GM18499 (cell line): ENCODE measurements around the gene CLASRP.
"Not testable (repeated sequence)": the region's sequence is repeated elsewhere in the genome, so short reads cannot be mapped to it uniquely, and the experiment has no call there.

Experiments used
- ATAC-seq: cut with Tn5 transposase; IDR thresholded peaks from one replicate; pipeline ENCODE4 v1.9.1; 2021; ENCODE audit warnings: moderate number of reproducible peaks; ENCODE audit not compliant: insufficient read depth, unreplicated experiment

CLASRP gene

GRCh38 chr19:45038931-45039893 lies at the start of gene CLASRP:
TSS of gene CLASRP (plus strand) at chr19:45039045. CDS start at chr19:45040213, 1,168 bp downstream.
- no peak for ATAC-seq

GRCh38 chr19:44990459-44990858 lies 48.4 kb upstream of the CLASRP start:
- no peak for ATAC-seq

- no peak for ATAC-seq
Observed at GRCh38 chr19:44990966-44991365, 47.9 kb upstream of the CLASRP start.

GRCh38 chr19:44992336-44993163 lies 46.3 kb upstream of the CLASRP start:
- ATAC-seq, result no peak

- ATAC-seq, result no peak
Observed at GRCh38 chr19:44993526-44993925, 45.3 kb upstream of the CLASRP start.

- no peak for ATAC-seq
Observed at GRCh38 chr19:44993926-44994537, 44.8 kb upstream of the CLASRP start.

GRCh38 chr19:44998025-44998424 lies 40.8 kb upstream of the CLASRP start:
- ATAC-seq, result no peak

- ATAC-seq, result not testable (repeated sequence)
Observed at GRCh38 chr19:44999131-44999925, 39.5 kb upstream of the CLASRP start.

GRCh38 chr19:45000665-45001064 lies 38.2 kb upstream of the CLASRP start:
- ATAC-seq, result not testable (repeated sequence)

- no peak for ATAC-seq
Observed at GRCh38 chr19:45001087-45001739, 37.6 kb upstream of the CLASRP start, which contains the start of gene RELB. TSS of gene RELB (plus strand) at chr19:45001464. CDS start at chr19:45001580, 116 bp downstream.

GRCh38 chr19:45003485-45003884 lies 35.4 kb upstream of the CLASRP start:
- ATAC-seq, result no peak

GRCh38 chr19:45005787-45006186 lies 33.1 kb upstream of the CLASRP start:
- no peak for ATAC-seq

GRCh38 chr19:45008552-45008951 lies 30.3 kb upstream of the CLASRP start:
- no peak for ATAC-seq

- ATAC-seq, result no peak
Observed at GRCh38 chr19:45009625-45010255, 29.1 kb upstream of the CLASRP start.

- no peak for ATAC-seq
Observed at GRCh38 chr19:45010306-45010705, 28.5 kb upstream of the CLASRP start.

GRCh38 chr19:45011959-45012358 lies 26.9 kb upstream of the CLASRP start:
- ATAC-seq, result no peak

GRCh38 chr19:45016388-45017314 lies 22.2 kb upstream of the CLASRP start:
- ATAC-seq, result peak; percentile 65

- ATAC-seq, result no peak
Observed at GRCh38 chr19:45019187-45019586, 19.7 kb upstream of the CLASRP start.
